MCF 10A (cell line): ENCODE results near the gene MEI1. TPM values are rescaled to one million over a fixed set of nuclear protein-coding genes. Genes with fewer than 3 reads are reported as not detected.

Experiments used
- BruUV-seq: library from RNA; stranded (reverse); fragments of 400-500 nt; replicated peaks from 2 replicates; lab custom pipeline; 2021; lab: Mats Ljungman, UMichigan
- CTCF ChIA-PET: fragments of 300-600 bp; sonication (Branson Sonifier 250); formaldehyde crosslinking; extraction: SDS; loops from one replicate; lab custom pipeline; 2021; ENCODE audit warnings: antibody characterized with exemption, inconsistent platforms; lab: Yijun Ruan, JAX
- POLR2A ChIA-PET: fragments of 300-600, 350-650 bp; sonication (Branson Sonifier 250); formaldehyde crosslinking; extraction: SDS; loops from one replicate; lab custom pipeline; 2020; ENCODE audit warnings: antibody characterized with exemption, inconsistent platforms; lab: Yijun Ruan, JAX
- DNase-seq: peaks from one replicate; pipeline ENCODE4 v3.0.0-alpha.2; 2018; ENCODE audit not compliant: unreplicated experiment
- H3K27ac Mint-ChIP-seq: one replicate; pipeline ENCODE4 v1.8.0; 2022; ENCODE audit warnings: mild to moderate bottlenecking, low read depth, mixed read lengths; ENCODE audit not compliant: unreplicated experiment
- H3K27me3 Mint-ChIP-seq: one replicate; pipeline ENCODE4 v1.8.0; 2022; ENCODE audit warnings: mixed read lengths; ENCODE audit not compliant: insufficient read depth, unreplicated experiment
- H3K36me3 Mint-ChIP-seq: one replicate; pipeline ENCODE4 v1.8.0; 2022; ENCODE audit warnings: mild to moderate bottlenecking, moderate library complexity, mixed read lengths; ENCODE audit not compliant: insufficient read depth, unreplicated experiment
- H3K4me1 Mint-ChIP-seq: one replicate; pipeline ENCODE4 v1.8.0; 2022; ENCODE audit warnings: mixed read lengths; ENCODE audit not compliant: insufficient read depth, unreplicated experiment
- H3K4me3 Mint-ChIP-seq: one replicate; pipeline ENCODE4 v1.8.0; 2022; ENCODE audit warnings: mild to moderate bottlenecking, moderate library complexity, mixed read lengths; ENCODE audit not compliant: unreplicated experiment
- H3K9me3 Mint-ChIP-seq: one replicate; pipeline ENCODE4 v1.8.0; 2022; ENCODE audit warnings: mixed read lengths; ENCODE audit not compliant: unreplicated experiment
- CTCF ChIP-seq: fragments of 200-600 bp; IDR thresholded peaks from one replicate; pipeline ENCODE4 v1.8.0; 2022; ENCODE audit warnings: antibody characterized with exemption, mild to moderate bottlenecking; ENCODE audit not compliant: unreplicated experiment
- intact Hi-C: fragments of 100-400 bp; cut with micrococcal nuclease; formaldehyde crosslinking; loops from 2 replicates; pipeline ENCODE4 v1.14.1; 2022
- total RNA-seq: library from RNA; stranded (reverse); gene quantifications from 2 replicates; pipeline ENCODE4 v1.2.3, GENCODE V29; 2022

Gene MEI1
- total RNA-seq, 1 experiment from 2014 or later: not detected

- DNase-seq: no peak
- CTCF ChIA-PET: interaction anchor here (0.6 to 3.8 kb wide), 18 partner anchors 15 to 616 kb away, joined by 3 to 24 read pairs (median 4); partner anchors contain the start of gene MEI1
- H3K4me3 Mint-ChIP-seq: no peak overlapping the region
- peak overlapping the region; percentile 1 for H3K27ac Mint-ChIP-seq
- H3K9me3 Mint-ChIP-seq: no peaks in the 10 kb centered on the region
- H3K4me1 Mint-ChIP-seq: no peaks in the 10 kb centered on the region
- POLR2A ChIA-PET: interaction anchor here (1.3 to 2.2 kb wide), 2 partner anchors 11 to 36 kb away, joined by 3 to 6 read pairs; partner anchors contain the start of gene SREBF2
- intact Hi-C loops: loop anchor here (1.0 to 5.0 kb wide), 4 partner anchors 36 to 291 kb away; no protein-coding TSS in a partner anchor
- no TSS peak for BruUV-seq
- H3K27me3 Mint-ChIP-seq: no peaks in the 10 kb centered on the region
- no peak for TF ChIP-seq CTCF
- H3K36me3 Mint-ChIP-seq: no peaks in the 10 kb centered on the region
Measured at GRCh38 chr22:41821471-41822316, 122.4 kb downstream of the MEI1 start.

GRCh38 chr22:41822317-41823057 is 123.2 kb downstream of the MEI1 start:
- H3K27ac Mint-ChIP-seq: peak overlapping the region; percentile 1

GRCh38 chr22:41823797-41824196 is 124.5 kb downstream of the MEI1 start:
- Mint-ChIP-seq H3K36me3 (no peaks in the 10 kb centered on the region), H3K4me1 (no peaks in the 10 kb centered on the region), H3K4me3 (no peak overlapping the region), H3K27ac (no peak overlapping the region), H3K27me3 (no peaks in the 10 kb centered on the region), H3K9me3 (no peaks in the 10 kb centered on the region)
- intact Hi-C loops: loop anchor here (5.0 kb wide), 2 partner anchors 34 to 289 kb away; no protein-coding TSS in a partner anchor
- DNase-seq: no peak
- ChIA-PET CTCF (interaction anchor here (1.3 kb wide), 1 partner anchor 117 kb away, joined by 3 read pairs; no protein-coding TSS in a partner anchor), POLR2A (no interaction called here)
- no peak for TF ChIP-seq CTCF
- BruUV-seq: no TSS peak

More at GRCh38 chr22:41822317-41823057, 123.2 kb downstream of the MEI1 start:
- ChIA-PET POLR2A (interaction anchor here (0.6 to 2.2 kb wide), 3 partner anchors 10 to 889 kb away, joined by 3 to 6 read pairs (median 3); partner anchors contain the start of gene SREBF2), CTCF (interaction anchor here (0.6 to 3.8 kb wide), 19 partner anchors 16 to 615 kb away, joined by 3 to 24 read pairs (median 4); partner anchors contain the start of gene MEI1)
- peak; percentile 51 for TF ChIP-seq CTCF
- Mint-ChIP-seq H3K4me1 (no peaks in the 10 kb centered on the region), H3K9me3 (no peaks in the 10 kb centered on the region), H3K36me3 (no peaks in the 10 kb centered on the region), H3K4me3 (no peak overlapping the region), H3K27me3 (no peaks in the 10 kb centered on the region)
- no TSS peak for BruUV-seq
- intact Hi-C loops: loop anchor here (1.0 to 5.0 kb wide), 4 partner anchors 35 to 290 kb away; no protein-coding TSS in a partner anchor
- peak; percentile 71 for DNase-seq
